HepG2 (cell line): ENCODE results near the gene ZNF440. TPM values are rescaled to one million over a fixed set of nuclear protein-coding genes. Genes with fewer than 3 reads are reported as not detected.

Source experiments
- ATAC-seq: fragments of 200-7000 bp; cut with Tn5 transposase; 3 replicates; pipeline ENCODE4 v1.9.1; 2020; ENCODE audit warnings: mild to moderate bottlenecking, moderate library complexity
- BruUV-seq: library from RNA; stranded (reverse); fragments of 400-500 nt; replicated peaks from 2 replicates; lab custom pipeline; 2021; lab: Mats Ljungman, UMichigan
- CTCF ChIA-PET: fragments of 300-600 bp; formaldehyde crosslinking; extraction: SDS; loops from one replicate; lab custom pipeline; 2021; ENCODE audit warnings: low total read pairs, inconsistent platforms, low intra/inter-chr PET ratio; lab: Yijun Ruan, JAX
- POLR2A ChIA-PET: fragments of 350-600 bp; sonication (Branson Sonifier 250); formaldehyde crosslinking; loops from one replicate; lab custom pipeline; 2020; ENCODE audit warnings: antibody characterized with exemption, inconsistent platforms; lab: Yijun Ruan, JAX
- DNase-seq: peaks from one replicate; pipeline ENCODE4 v3.0.0-alpha.2; 2015; ENCODE audit warnings: low spot score
- FAIRE-seq: peaks from 3 replicates; lab custom pipeline; 2011; peaks lifted over from hg19 to GRCh38; lab: Jason Lieb, UNC
- H2AFZ ChIP-seq: one replicate; pipeline ENCODE4 v1.6.1; 2011; ENCODE audit warnings: low read length, inconsistent platforms
- H3K27ac ChIP-seq: fragments of 300-600 bp; 3 replicates; pipeline ENCODE4 v1.8.0; 2011; ENCODE audit warnings: mixed run types, mild to moderate bottlenecking, mixed read lengths, low read length, inconsistent platforms; ENCODE audit not compliant: insufficient read depth; ENCODE audit errors: extremely low read length
- H3K27me3 ChIP-seq, 2 experiments: fragments of 200-600 bp in 1 of 2; 2 replicates in 1 of 2; 3 replicates in 1 of 2; pipeline versions ENCODE4 v1.6.0 to v1.8.0; 2011; ENCODE audit warnings: low read length in 2 of 2, mild to moderate bottlenecking in 2 of 2, moderate library complexity in 2 of 2, inconsistent platforms in 1 of 2; ENCODE audit not compliant: insufficient read depth in 2 of 2, control insufficient read depth in 1 of 2
- H3K36me3 ChIP-seq, 2 experiments: fragments of 200-600 bp in 1 of 2; replicated peaks in 1 of 2; 2 replicates in 1 of 2; 3 replicates in 1 of 2; pipeline versions ENCODE4 v1.5.1 to v1.8.0; 2011; ENCODE audit warnings: low read length in 2 of 2, inconsistent platforms in 1 of 2; ENCODE audit not compliant: insufficient read depth in 2 of 2, control insufficient read depth in 1 of 2
- H3K4me1 ChIP-seq: 2 replicates; pipeline ENCODE4 v1.5.1; 2012; ENCODE audit warnings: low read length, inconsistent platforms; ENCODE audit not compliant: insufficient read depth
- H3K4me2 ChIP-seq: 2 replicates; pipeline ENCODE4 v1.6.0; 2011; ENCODE audit warnings: low read depth, low read length, inconsistent platforms
- H3K4me3 ChIP-seq, 3 experiments: fragments of 200-600 bp in 1 of 3; sonication (generic), shearing (Covaris generic) in 1 of 3; replicated peaks in 1 of 3; 2 replicates each; pipeline ENCODE4 v1.5.1; 2011 to 2016; ENCODE audit warnings: low read length in 3 of 3, inconsistent platforms in 2 of 3, low read depth in 2 of 3, mild to moderate bottlenecking in 2 of 3, control low read depth in 1 of 3, mixed read lengths in 1 of 3; ENCODE audit not compliant: insufficient read depth in 1 of 3
- H3K79me2 ChIP-seq: one replicate; pipeline ENCODE4 v1.6.1; 2011; ENCODE audit warnings: low read length, inconsistent platforms; ENCODE audit not compliant: insufficient read depth
- H3K9ac ChIP-seq: 2 replicates; pipeline ENCODE4 v1.6.0; 2011; ENCODE audit warnings: mild to moderate bottlenecking, low read depth, low read length, inconsistent platforms; ENCODE audit not compliant: insufficient read depth
- H3K9me3 ChIP-seq: 2 replicates; pipeline ENCODE4 v1.5.1; 2012; ENCODE audit warnings: mild to moderate bottlenecking, low read length
- H4K20me1 ChIP-seq: 2 replicates; pipeline ENCODE4 v1.6.0; 2011; ENCODE audit warnings: inconsistent platforms, mild to moderate bottlenecking, low read length, moderate library complexity; ENCODE audit not compliant: insufficient read depth
- CHD4 ChIP-seq: fragments of 200-600 bp; sonication (generic); IDR thresholded peaks from 2 replicates; pipeline ENCODE4 v1.7.0; 2017; ENCODE audit warnings: mild to moderate bottlenecking, low read length, borderline replicate concordance
- FOSL1 ChIP-seq: sonication (generic); formaldehyde crosslinking; IDR thresholded peaks from 2 replicates; pipeline ENCODE4 v1.9.0; 2021; ENCODE audit warnings: missing genetic modification reagents, borderline replicate concordance
- HOXA5 ChIP-seq: sonication (generic); formaldehyde crosslinking; IDR thresholded peaks from 2 replicates; pipeline ENCODE4 v1.4.0; 2020; ENCODE audit warnings: missing genetic modification reagents
- ISL2 ChIP-seq: sonication (generic); formaldehyde crosslinking; IDR thresholded peaks from 2 replicates; pipeline ENCODE4 v1.5.0; 2020; ENCODE audit warnings: missing genetic modification reagents
- JDP2 ChIP-seq: sonication (generic); formaldehyde crosslinking; IDR thresholded peaks from 2 replicates; pipeline ENCODE4 v1.8.1; 2022; ENCODE audit warnings: missing genetic modification reagents, borderline replicate concordance
- MAFG ChIP-seq: sonication (generic); formaldehyde crosslinking; IDR thresholded peaks from 2 replicates; pipeline ENCODE4 v1.5.1; 2020; ENCODE audit warnings: mild to moderate bottlenecking, missing genetic modification reagents
- MAZ ChIP-seq, 2 experiments: sonication (generic) in 1 of 2; formaldehyde crosslinking in 1 of 2; IDR thresholded peaks; 2 replicates each; pipeline versions ENCODE4 v1.5.0 to v1.6.1; 2012 to 2020; ENCODE audit warnings: low read depth in 2 of 2, mild to moderate bottlenecking in 2 of 2, borderline replicate concordance in 1 of 2, improper control_type of control experiment in 1 of 2, low read length in 1 of 2, missing genetic modification reagents in 1 of 2, moderate library complexity in 1 of 2
- MEIS1 ChIP-seq: sonication (generic); formaldehyde crosslinking; IDR thresholded peaks from 2 replicates; pipeline ENCODE4 v1.9.0; 2021; ENCODE audit warnings: mild to moderate bottlenecking, missing genetic modification reagents, moderate library complexity, borderline replicate concordance
- NFYC ChIP-seq: IDR thresholded peaks from 2 replicates; pipeline ENCODE4 v1.6.1; 2016; ENCODE audit warnings: missing genetic modification reagents, missing compliant biosample characterization
- NR2F6 ChIP-seq, 2 experiments: IDR thresholded peaks; 2 replicates each; pipeline ENCODE4 v1.6.1; 2016; ENCODE audit warnings: antibody characterized with exemption in 1 of 2, mild to moderate bottlenecking in 1 of 2
- REL ChIP-seq: sonication (generic); formaldehyde crosslinking; conservative IDR thresholded peaks from 2 replicates; pipeline ENCODE4 v1.8.0; 2022; ENCODE audit warnings: mild to moderate bottlenecking, missing genetic modification reagents, moderate library complexity
- STAG1 ChIP-seq: sonication (generic); formaldehyde crosslinking; IDR thresholded peaks from 2 replicates; pipeline ENCODE4 v1.4.0; 2020; ENCODE audit warnings: missing genetic modification reagents
- SYNCRIP ChIP-seq: fragments of 200-400 bp; formaldehyde crosslinking; IDR thresholded peaks from 2 replicates; pipeline ENCODE4 v1.6.1; 2018; ENCODE audit warnings: mild to moderate bottlenecking, low read depth, low read length; ENCODE audit not compliant: insufficient read depth
- ZBTB20 ChIP-seq: sonication (generic); formaldehyde crosslinking; IDR thresholded peaks from 2 replicates; pipeline ENCODE4 v1.8.1; 2023; ENCODE audit warnings: missing genetic modification reagents, low read depth, mild to moderate bottlenecking, borderline replicate concordance
- ZNF337 ChIP-seq: sonication (generic); formaldehyde crosslinking; IDR thresholded peaks from 2 replicates; pipeline ENCODE4 v1.5.1; 2020; ENCODE audit warnings: missing genetic modification reagents, low read depth, mild to moderate bottlenecking, borderline replicate concordance
- ZNF557 ChIP-seq: sonication (generic); formaldehyde crosslinking; IDR thresholded peaks from 2 replicates; pipeline ENCODE4 v1.4.0; 2020; ENCODE audit warnings: missing genetic modification reagents
- WGBS: methylation state at CpG from one replicate; pipeline ENCODE4 v1.1.6; 2017; ENCODE audit warnings: low lambda C conversion rate; 5-methylcytosine and 5-hydroxymethylcytosine counted together
- in situ Hi-C: cut with HindIII; loops from 2 replicates; pipeline ENCODE4 v1.10.0; 2017; ENCODE audit warnings: low pct_unique_long_range_greater_than_20kb; ENCODE audit not compliant: extremely low pct_ligation_motif_present
- intact Hi-C: fragments of 100-400 bp; cut with micrococcal nuclease; formaldehyde crosslinking; loops from one replicate; pipeline ENCODE4 v1.10.0; 2022; ENCODE audit not compliant: unreplicated experiment
- polyA plus RNA-seq, 8 experiments: library from polyadenylated mRNA; depleted of rRNA in 3 of 8; stranded (reverse) in 7 of 8; unstranded in 1 of 8; fragments of >200 nt; fragmentation: Illumina TruSeq in 4 of 8; extraction: Trizol in 4 of 8; gene quantifications; 2 replicates each; pipeline versions ENCODE4 v1.2.1 to v1.2.3, GENCODE V29; 2011 to 2016; ENCODE audit warnings: low read depth in 4 of 8, missing spikeins in 1 of 8, mixed read lengths in 1 of 8; ENCODE audit not compliant: insufficient read depth in 1 of 8
- total RNA-seq, 5 experiments: library from RNA; depleted of rRNA; stranded (reverse); fragments of >200 nt; fragmentation: Illumina TruSeq; extraction: Trizol; gene quantifications; 2 replicates each; pipeline ENCODE4 v1.2.3, GENCODE V29; 2016; ENCODE audit warnings: low read depth in 1 of 5
- TF ChIP-seq, protein P1 (sequence below): sonication (generic); formaldehyde crosslinking; IDR thresholded peaks from 2 replicates; pipeline ENCODE4 v1.5.0; 2020; ENCODE audit warnings: missing genetic modification reagents, mild to moderate bottlenecking, borderline replicate concordance
- TF ChIP-seq, protein P2 (sequence below): sonication (generic); formaldehyde crosslinking; IDR thresholded peaks from 2 replicates; pipeline ENCODE4 v1.5.0; 2020; ENCODE audit warnings: mild to moderate bottlenecking, missing genetic modification reagents
- TF ChIP-seq, protein P3 (sequence below): sonication (generic); formaldehyde crosslinking; IDR thresholded peaks from 2 replicates; pipeline ENCODE4 v1.4.0; 2020; ENCODE audit warnings: mild to moderate bottlenecking, missing genetic modification reagents

ZNF440 gene
- total and polyA plus RNA-seq, 2 of the 13 experiments (the other 11 are each of a cell fraction or from before 2014, with no cell fraction given), result 2.7 to 12.4 TPM

GRCh38 chr19:11881151-11881800, 67.2 kb downstream of the ZNF440 start (continued):
- TF ChIP-seq, protein P1, sequence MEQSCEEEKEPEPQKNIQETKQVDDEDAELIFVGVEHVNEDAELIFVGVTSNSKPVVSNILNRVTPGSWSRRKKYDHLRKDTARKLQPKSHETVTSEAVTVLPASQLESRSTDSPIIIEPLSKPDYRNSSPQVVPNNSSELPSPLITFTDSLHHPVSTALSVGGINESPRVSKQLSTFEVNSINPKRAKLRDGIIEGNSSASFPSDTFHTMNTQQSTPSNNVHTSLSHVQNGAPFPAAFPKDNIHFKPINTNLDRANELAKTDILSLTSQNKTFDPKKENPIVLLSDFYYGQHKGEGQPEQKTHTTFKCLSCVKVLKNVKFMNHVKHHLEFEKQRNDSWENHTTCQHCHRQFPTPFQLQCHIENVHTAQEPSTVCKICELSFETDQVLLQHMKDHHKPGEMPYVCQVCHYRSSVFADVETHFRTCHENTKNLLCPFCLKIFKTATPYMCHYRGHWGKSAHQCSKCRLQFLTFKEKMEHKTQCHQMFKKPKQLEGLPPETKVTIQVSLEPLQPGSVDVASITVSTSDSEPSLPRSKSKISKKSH (CRISPR knock-in tag), result no peak
- TF ChIP-seq FOSL1 (no peak), ZNF337 (no peak), NR2F6 (IDR thresholded peaks at IDR 0.05) (no peak), NR2F6 (CRISPR knock-in tag; IDR thresholded peaks at IDR 0.05) (no peak)

- intact Hi-C loops, result loop anchor here (5.0 kb wide), 1 partner anchor 175 kb away; no protein-coding TSS in a partner anchor
- no peak for FAIRE-seq
- TF ChIP-seq MAZ (IDR thresholded peaks at IDR 0.05; ENCODE audit: borderline replicate concordance, low read depth, low read length) (no peak), MAZ (CRISPR knock-in tag; IDR thresholded peaks at IDR 0.05; ENCODE audit: low read depth) (no peak), JDP2 (CRISPR knock-in tag) (no peak), CHD4 (no peak), NFYC (no peak), STAG1 (CRISPR knock-in tag) (no peak), MAFG (no peak), REL (CRISPR knock-in tag) (no peak), ISL2 (no peak), NR2F6 (IDR thresholded peaks at IDR 0.05) (no peak), NR2F6 (CRISPR knock-in tag; IDR thresholded peaks at IDR 0.05) (no peak), ZNF557 (no peak), ZBTB20 (no peak), SYNCRIP (no peak), HOXA5 (no peak), MEIS1 (CRISPR knock-in tag) (no peak)
- TF ChIP-seq, protein P2, sequence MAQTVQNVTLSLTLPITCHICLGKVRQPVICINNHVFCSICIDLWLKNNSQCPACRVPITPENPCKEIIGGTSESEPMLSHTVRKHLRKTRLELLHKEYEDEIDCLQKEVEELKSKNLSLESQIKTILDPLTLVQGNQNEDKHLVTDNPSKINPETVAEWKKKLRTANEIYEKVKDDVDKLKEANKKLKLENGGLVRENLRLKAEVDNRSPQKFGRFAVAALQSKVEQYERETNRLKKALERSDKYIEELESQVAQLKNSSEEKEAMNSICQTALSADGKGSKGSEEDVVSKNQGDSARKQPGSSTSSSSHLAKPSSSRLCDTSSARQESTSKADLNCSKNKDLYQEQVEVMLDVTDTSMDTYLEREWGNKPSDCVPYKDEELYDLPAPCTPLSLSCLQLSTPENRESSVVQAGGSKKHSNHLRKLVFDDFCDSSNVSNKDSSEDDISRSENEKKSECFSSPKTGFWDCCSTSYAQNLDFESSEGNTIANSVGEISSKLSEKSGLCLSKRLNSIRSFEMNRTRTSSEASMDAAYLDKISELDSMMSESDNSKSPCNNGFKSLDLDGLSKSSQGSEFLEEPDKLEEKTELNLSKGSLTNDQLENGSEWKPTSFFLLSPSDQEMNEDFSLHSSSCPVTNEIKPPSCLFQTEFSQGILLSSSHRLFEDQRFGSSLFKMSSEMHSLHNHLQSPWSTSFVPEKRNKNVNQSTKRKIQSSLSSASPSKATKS (CRISPR knock-in tag), result no peak
- TF ChIP-seq, protein P3, sequence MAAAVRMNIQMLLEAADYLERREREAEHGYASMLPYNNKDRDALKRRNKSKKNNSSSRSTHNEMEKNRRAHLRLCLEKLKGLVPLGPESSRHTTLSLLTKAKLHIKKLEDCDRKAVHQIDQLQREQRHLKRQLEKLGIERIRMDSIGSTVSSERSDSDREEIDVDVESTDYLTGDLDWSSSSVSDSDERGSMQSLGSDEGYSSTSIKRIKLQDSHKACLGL (CRISPR knock-in tag), result no peak
Observed at GRCh38 chr19:11882606-11883005, 68.5 kb downstream of the ZNF440 start.

More at GRCh38 chr19:11882606-11883005, 68.5 kb downstream of the ZNF440 start:
- ATAC-seq (no peak), DNase-seq (no peak)
- BruUV-seq, result no TSS peak
- H3K27me3 ChIP-seq, result no peaks in the 10 kb centered on the region; a peak in 1 of 5 replicates
- ChIA-PET CTCF (interaction anchor here (4.5 kb wide), 1 partner anchor 105 kb away, joined by 50 read pairs; no protein-coding TSS in a partner anchor), POLR2A (no interaction called here)
- H3K4me2 ChIP-seq, result no peak overlapping the region
- no peak overlapping the region for H3K9ac ChIP-seq
- 55% methylated on average over 2 of the region's 2 CpGs for WGBS
- H3K4me3 ChIP-seq, result no peak overlapping the region
- H3K79me2 ChIP-seq, result no peaks in the 10 kb centered on the region
- H3K36me3 ChIP-seq, result no peaks in the 10 kb centered on the region
- H3K27ac ChIP-seq, result no peak overlapping the region
- H4K20me1 ChIP-seq, result no peaks in the 10 kb centered on the region
- no peaks in the 10 kb centered on the region for H3K9me3 ChIP-seq
- H3K4me1 ChIP-seq, result peaks cover 20% of the 10 kb centered on the region
- in situ Hi-C loops, result loop anchor here (5.0 kb wide), 1 partner anchor 260 kb away; the partner anchor contains the start of gene ZNF20
- H2AFZ ChIP-seq, result no peak overlapping the region
